MM.1S (cell line): ENCODE results near the gene TPGS1.
"Not testable (repeated sequence)": the region's sequence is repeated elsewhere in the genome, so short reads cannot be mapped to it uniquely, and the experiment has no call there.

Source experiments
- EZH2phosphoT487 ChIP-seq: fragments of 300-600 bp; sonication (generic); IDR thresholded peaks from 2 replicates; pipeline ENCODE4 v1.6.1; 2018; ENCODE audit warnings: antibody characterized with exemption, low read length
- TF ChIP-seq, protein P1 (sequence below): fragments of 300-600 bp; sonication (generic); IDR thresholded peaks from 2 replicates; pipeline ENCODE4 v1.5.1; 2016; ENCODE audit warnings: antibody characterized with exemption, low read length, mixed read lengths

DNA sequence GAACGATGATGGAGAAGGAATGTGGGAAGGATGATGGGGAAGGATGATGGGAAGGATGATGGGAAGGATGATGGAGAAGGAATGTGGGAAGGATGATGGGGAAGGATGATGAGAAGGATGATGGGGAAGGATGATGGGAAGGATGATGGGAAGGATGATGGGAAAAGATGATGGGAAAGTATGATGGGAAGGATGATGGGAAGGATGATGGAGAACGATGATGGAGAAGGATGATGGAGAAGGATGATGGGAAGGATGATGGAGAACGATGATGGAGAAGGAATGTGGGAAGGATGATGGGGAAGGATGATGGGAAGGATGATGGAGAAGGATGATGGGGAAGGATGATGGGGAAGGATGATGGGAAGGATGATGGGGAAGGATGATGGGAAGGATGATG lies 26.2 kb upstream of the TPGS1 start:
- TF ChIP-seq, protein P1, sequence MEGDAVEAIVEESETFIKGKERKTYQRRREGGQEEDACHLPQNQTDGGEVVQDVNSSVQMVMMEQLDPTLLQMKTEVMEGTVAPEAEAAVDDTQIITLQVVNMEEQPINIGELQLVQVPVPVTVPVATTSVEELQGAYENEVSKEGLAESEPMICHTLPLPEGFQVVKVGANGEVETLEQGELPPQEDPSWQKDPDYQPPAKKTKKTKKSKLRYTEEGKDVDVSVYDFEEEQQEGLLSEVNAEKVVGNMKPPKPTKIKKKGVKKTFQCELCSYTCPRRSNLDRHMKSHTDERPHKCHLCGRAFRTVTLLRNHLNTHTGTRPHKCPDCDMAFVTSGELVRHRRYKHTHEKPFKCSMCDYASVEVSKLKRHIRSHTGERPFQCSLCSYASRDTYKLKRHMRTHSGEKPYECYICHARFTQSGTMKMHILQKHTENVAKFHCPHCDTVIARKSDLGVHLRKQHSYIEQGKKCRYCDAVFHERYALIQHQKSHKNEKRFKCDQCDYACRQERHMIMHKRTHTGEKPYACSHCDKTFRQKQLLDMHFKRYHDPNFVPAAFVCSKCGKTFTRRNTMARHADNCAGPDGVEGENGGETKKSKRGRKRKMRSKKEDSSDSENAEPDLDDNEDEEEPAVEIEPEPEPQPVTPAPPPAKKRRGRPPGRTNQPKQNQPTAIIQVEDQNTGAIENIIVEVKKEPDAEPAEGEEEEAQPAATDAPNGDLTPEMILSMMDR = not testable (repeated sequence)
- not testable (repeated sequence) for TF ChIP-seq EZH2phosphoT487
